ENCODE results near the gene ZNF141.

The ZNF141 gene

DNA sequence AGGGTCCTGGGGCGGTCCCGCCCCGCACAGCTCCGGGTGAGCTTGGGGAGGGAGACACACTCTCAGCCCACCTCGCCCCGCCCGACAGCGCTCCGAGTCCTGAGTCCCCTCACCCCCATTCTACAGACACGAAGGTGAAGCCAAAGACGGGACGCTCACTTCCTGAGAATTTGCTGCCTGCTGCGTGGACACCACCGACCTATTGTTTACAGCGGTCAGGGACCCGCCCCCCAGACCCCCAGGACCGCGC lies 796 bp upstream of the ZNF141 start:
- no peak for TF ChIP-seq ZNF70 (CRISPR knock-in tag; IDR thresholded peaks at IDR 0.05)
- no peak for TF ChIP-seq ZFP30 (CRISPR knock-in tag; IDR thresholded peaks at IDR 0.05)
- TF ChIP-seq CSDC2 (CRISPR knock-in tag; IDR thresholded peaks at IDR 0.05): no peak
- TF ChIP-seq RARB (CRISPR knock-in tag; IDR thresholded peaks at IDR 0.05): no peak
- TF ChIP-seq ZFP3 (CRISPR knock-in tag; IDR thresholded peaks at IDR 0.05): no peak
- no peak for TF ChIP-seq TSHZ2 (CRISPR knock-in tag; IDR thresholded peaks at IDR 0.05)
- TF ChIP-seq PATZ1 (CRISPR knock-in tag; IDR thresholded peaks at IDR 0.05; ENCODE audit: borderline replicate concordance): no peak
- no peak for TF ChIP-seq ESRRG (CRISPR knock-in tag; IDR thresholded peaks at IDR 0.05)
- ATAC-seq: peak; percentile 20; the same call in 2 of the 3 replicates

- peak; percentile 73 for ATAC-seq
- TF ChIP-seq SNAI2 (CRISPR knock-in tag; IDR thresholded peaks at IDR 0.05) (no peak), OSR1 (CRISPR knock-in tag; IDR thresholded peaks at IDR 0.05) (no peak), ZNF8 (CRISPR knock-in tag; IDR thresholded peaks at IDR 0.05) (no peak), ZNF565 (CRISPR knock-in tag; conservative IDR thresholded peaks at IDR 0.05; ENCODE audit: low read depth) (no peak), TCF4 (CRISPR knock-in tag; IDR thresholded peaks at IDR 0.05; ENCODE audit: borderline replicate concordance) (no peak), CSDC2 (CRISPR knock-in tag; IDR thresholded peaks at IDR 0.05) (no peak), TOX (CRISPR knock-in tag; IDR thresholded peaks at IDR 0.05; ENCODE audit: borderline replicate concordance) (no peak), CSRNP3 (CRISPR knock-in tag; IDR thresholded peaks at IDR 0.05) (no peak), RARB (CRISPR knock-in tag; IDR thresholded peaks at IDR 0.05) (no peak), BACH2 (CRISPR knock-in tag; IDR thresholded peaks at IDR 0.05; ENCODE audit: borderline replicate concordance) (no peak), ISL1 (CRISPR knock-in tag; IDR thresholded peaks at IDR 0.05) (no peak), PATZ1 (CRISPR knock-in tag; IDR thresholded peaks at IDR 0.05; ENCODE audit: borderline replicate concordance) (no peak), ZFP3 (CRISPR knock-in tag; IDR thresholded peaks at IDR 0.05) (no peak), CREB5 (CRISPR knock-in tag; IDR thresholded peaks at IDR 0.05; ENCODE audit: low read depth) (no peak)
- TF ChIP-seq, protein P1, sequence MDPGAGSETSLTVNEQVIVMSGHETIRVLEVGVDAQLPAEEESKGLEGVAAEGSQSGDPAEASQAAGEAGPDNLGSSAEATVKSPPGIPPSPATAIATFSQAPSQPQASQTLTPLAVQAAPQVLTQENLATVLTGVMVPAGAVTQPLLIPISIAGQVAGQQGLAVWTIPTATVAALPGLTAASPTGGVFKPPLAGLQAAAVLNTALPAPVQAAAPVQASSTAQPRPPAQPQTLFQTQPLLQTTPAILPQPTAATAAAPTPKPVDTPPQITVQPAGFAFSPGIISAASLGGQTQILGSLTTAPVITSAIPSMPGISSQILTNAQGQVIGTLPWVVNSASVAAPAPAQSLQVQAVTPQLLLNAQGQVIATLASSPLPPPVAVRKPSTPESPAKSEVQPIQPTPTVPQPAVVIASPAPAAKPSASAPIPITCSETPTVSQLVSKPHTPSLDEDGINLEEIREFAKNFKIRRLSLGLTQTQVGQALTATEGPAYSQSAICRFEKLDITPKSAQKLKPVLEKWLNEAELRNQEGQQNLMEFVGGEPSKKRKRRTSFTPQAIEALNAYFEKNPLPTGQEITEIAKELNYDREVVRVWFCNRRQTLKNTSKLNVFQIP (CRISPR knock-in tag; IDR thresholded peaks at IDR 0.05; ENCODE audit: borderline replicate concordance, low read depth): no peak
Measured at GRCh38 chr4:337932-338758, 531 bp downstream of the ZNF141 start.

Data from SK-N-SH treated with all-trans-retinoic acid at 6 μM for 48 hours (cell line).